Right atrium auricular region (tissue), 2 donors: ENCODE measurements around the gene BAMBI. TPM values are rescaled to one million over a fixed set of nuclear protein-coding genes. Genes with fewer than 3 reads are reported as not detected.
A peak's percentile ranks its signal among the peaks of the same experiment; 100 is the strongest.

ENCODE experiments used
- DNase-seq: peaks from one replicate; pipeline ENCODE4 v3.0.0-alpha.2; 2019; ENCODE audit warnings: low spot score
- H3K27ac ChIP-seq, 2 donors: fragments of 200-600 bp; sonication (generic); 1 replicate in 1 of 2; 2 replicates in 1 of 2; pipeline ENCODE4 v1.5.1; 2016 to 2019
- H3K27me3 ChIP-seq, 2 donors: fragments of 200-600 bp; sonication (generic); one replicate each; pipeline versions ENCODE4 v1.5.1 to v1.6.0; 2017 to 2019
- H3K36me3 ChIP-seq: fragments of 200-600 bp; sonication (generic); one replicate; pipeline ENCODE4 v1.5.1; 2016
- H3K4me1 ChIP-seq, 2 donors: fragments of 200-600 bp; sonication (generic); one replicate each; pipeline versions ENCODE4 v1.5.1 to v1.6.0; 2017 to 2019
- H3K4me3 ChIP-seq, 2 donors: fragments of 200-600 bp; sonication (generic); 1 replicate in 1 of 2; 2 replicates in 1 of 2; pipeline ENCODE4 v1.5.1; 2017 to 2019; ENCODE audit warnings: mild to moderate bottlenecking in 1 of 2, moderate library complexity in 1 of 2
- H3K9me3 ChIP-seq, 2 donors: fragments of 200-600 bp; sonication (generic); one replicate each; pipeline ENCODE4 v1.5.1; 2019
- total RNA-seq, 2 donors: library from RNA; depleted of rRNA; stranded (reverse); fragments of >200 nt; gene quantifications; one replicate each; pipeline ENCODE4 v1.1.0, GENCODE V29; 2016
- TF ChIP-seq, protein P1 (sequence below), 2 donors: fragments of 200-600 bp; sonication (generic); IDR thresholded peaks; one replicate each; pipeline ENCODE4 v1.5.1; 2019; ENCODE audit warnings: antibody characterized with exemption in 2 of 2

The BAMBI gene
- total RNA-seq, 2 donors from 2014 or later, result 61.1 to 92.7 TPM

- H3K9me3 ChIP-seq, result no peaks in the 10 kb centered on the region
- H3K4me3 ChIP-seq, result peak overlapping the region in 1 of 2 donors; percentile 5
- no peak for DNase-seq
- H3K4me1 ChIP-seq, result peaks cover 0 to 4% of the 10 kb centered on the region in 2 donors
- TF ChIP-seq, protein P1, sequence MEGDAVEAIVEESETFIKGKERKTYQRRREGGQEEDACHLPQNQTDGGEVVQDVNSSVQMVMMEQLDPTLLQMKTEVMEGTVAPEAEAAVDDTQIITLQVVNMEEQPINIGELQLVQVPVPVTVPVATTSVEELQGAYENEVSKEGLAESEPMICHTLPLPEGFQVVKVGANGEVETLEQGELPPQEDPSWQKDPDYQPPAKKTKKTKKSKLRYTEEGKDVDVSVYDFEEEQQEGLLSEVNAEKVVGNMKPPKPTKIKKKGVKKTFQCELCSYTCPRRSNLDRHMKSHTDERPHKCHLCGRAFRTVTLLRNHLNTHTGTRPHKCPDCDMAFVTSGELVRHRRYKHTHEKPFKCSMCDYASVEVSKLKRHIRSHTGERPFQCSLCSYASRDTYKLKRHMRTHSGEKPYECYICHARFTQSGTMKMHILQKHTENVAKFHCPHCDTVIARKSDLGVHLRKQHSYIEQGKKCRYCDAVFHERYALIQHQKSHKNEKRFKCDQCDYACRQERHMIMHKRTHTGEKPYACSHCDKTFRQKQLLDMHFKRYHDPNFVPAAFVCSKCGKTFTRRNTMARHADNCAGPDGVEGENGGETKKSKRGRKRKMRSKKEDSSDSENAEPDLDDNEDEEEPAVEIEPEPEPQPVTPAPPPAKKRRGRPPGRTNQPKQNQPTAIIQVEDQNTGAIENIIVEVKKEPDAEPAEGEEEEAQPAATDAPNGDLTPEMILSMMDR (IDR thresholded peaks at IDR 0.05), result no peak
- no peaks in the 10 kb centered on the region for H3K27me3 ChIP-seq
- peak overlapping the region in 1 of 2 donors; percentile 3 for H3K27ac ChIP-seq
- no peaks in the 10 kb centered on the region for H3K36me3 ChIP-seq
Measured at GRCh38 chr10:28714401-28715053, 37.2 kb downstream of the BAMBI start.

DNA sequence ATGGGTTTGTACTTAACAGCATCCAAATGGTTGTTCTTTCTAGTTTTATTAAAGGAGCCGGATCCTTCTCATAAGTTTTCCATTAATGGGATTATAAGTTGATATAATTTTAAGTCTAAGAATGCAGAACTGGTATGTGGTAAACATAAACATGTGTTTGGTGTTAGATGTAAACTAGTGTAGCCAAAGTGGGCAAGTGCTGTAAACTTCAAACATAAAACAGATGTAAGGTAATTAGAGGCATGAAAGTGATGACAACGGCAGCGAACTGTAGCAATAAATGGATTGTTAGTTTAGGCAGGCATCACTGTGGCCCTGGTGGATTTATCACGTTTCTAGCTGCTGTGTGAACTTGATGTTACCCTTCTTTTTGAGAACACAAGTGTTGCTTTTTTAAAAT, 37.9 kb downstream of the BAMBI start:
- no peaks in the 10 kb centered on the region for H3K9me3 ChIP-seq
- no peak overlapping the region for H3K4me3 ChIP-seq
- no peaks in the 10 kb centered on the region for H3K27me3 ChIP-seq
- H3K4me1 ChIP-seq, result peaks cover 0 to 2% of the 10 kb centered on the region in 2 donors
- no peak for DNase-seq
- H3K36me3 ChIP-seq, result no peaks in the 10 kb centered on the region
- no peak overlapping the region for H3K27ac ChIP-seq
- TF ChIP-seq, protein P1 (IDR thresholded peaks at IDR 0.05), result no peak

GRCh38 chr10:28715757-28716156, 38.4 kb downstream of the BAMBI start:
- H3K4me1 ChIP-seq, result no peaks in the 10 kb centered on the region
- H3K27me3 ChIP-seq, result no peaks in the 10 kb centered on the region

DNA sequence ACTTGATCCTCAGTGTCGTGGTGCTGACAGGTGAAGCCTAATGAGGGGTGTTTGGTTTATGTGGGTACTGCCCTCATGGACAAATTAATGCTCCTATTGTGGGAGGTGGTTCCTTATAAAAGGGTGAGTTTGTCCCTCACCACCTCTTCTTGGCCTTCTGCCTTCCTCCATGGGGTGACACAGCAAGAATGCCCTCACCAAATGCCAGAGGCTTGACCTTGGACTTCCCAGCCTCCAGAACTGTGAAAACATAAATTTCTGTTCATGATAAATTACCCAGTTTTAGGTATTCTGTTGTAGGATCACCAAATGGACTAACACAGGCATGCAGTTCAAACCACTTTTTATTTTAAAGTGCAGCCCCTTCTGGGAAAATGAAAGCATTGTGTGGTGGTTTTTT, 39.4 kb downstream of the BAMBI start:
- H3K4me3 ChIP-seq, result no peak overlapping the region
- DNase-seq, result no peak
- H3K27ac ChIP-seq, result no peak overlapping the region
- H3K27me3 ChIP-seq, result no peaks in the 10 kb centered on the region
- peaks cover 0 to 6% of the 10 kb centered on the region in 2 donors for H3K4me1 ChIP-seq
- no peaks in the 10 kb centered on the region for H3K36me3 ChIP-seq
- H3K9me3 ChIP-seq, result no peaks in the 10 kb centered on the region
- TF ChIP-seq, protein P1 (IDR thresholded peaks at IDR 0.05), result no peak

More at GRCh38 chr10:28715757-28716156, 38.4 kb downstream of the BAMBI start:
- no peak overlapping the region for H3K27ac ChIP-seq
- no peak overlapping the region for H3K4me3 ChIP-seq
- no peaks in the 10 kb centered on the region for H3K36me3 ChIP-seq
- DNase-seq, result no peak
- H3K9me3 ChIP-seq, result no peaks in the 10 kb centered on the region
- TF ChIP-seq, protein P1 (IDR thresholded peaks at IDR 0.05), result no peak

DNA sequence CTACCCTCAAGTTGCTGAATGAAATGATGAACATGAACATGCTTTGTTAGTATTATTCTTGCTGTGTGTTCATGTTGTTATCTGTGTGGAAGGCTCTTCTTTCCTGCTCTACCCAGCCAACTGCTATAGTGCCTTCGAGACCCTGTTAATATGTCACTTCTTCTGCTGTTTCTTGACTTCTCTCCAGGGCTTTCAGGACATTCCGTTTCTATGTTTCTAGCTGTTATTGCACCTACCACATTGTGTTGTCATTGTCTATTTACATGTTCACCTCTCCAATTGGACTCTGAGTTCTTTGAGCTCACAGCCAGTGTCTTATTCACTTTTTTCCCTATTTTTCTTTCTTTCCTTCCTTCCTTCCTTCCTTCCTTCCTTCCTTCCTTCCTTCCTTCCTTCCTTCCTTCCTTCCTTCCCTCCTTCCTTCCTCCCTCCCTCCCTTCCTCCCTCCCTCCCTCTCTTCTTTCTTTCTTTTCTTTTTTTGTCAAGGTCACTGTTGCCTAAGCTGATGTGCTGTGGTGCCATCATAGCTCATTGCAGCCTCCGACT, 40.4 kb downstream of the BAMBI start:
- Histone ChIP-seq H3K4me3 (no peak overlapping the region), H3K36me3 (no peaks in the 10 kb centered on the region), H3K27ac (no peak overlapping the region), H3K9me3 (no peaks in the 10 kb centered on the region), H3K4me1 (peaks cover 0 to 11% of the 10 kb centered on the region in 2 donors), H3K27me3 (no peaks in the 10 kb centered on the region)
- no peak for DNase-seq
- TF ChIP-seq, protein P1 (IDR thresholded peaks at IDR 0.05), result no peak
